Neural cell (in vitro differentiated cells): Measurements from ENCODE around the gene MYL7. TPM values are rescaled to one million over a fixed set of nuclear protein-coding genes. Genes with fewer than 3 reads are reported as not detected.

Experiments used
- H2AFZ ChIP-seq: fragments of 200-600, 300-800 bp; sonication (generic), shearing (Covaris generic); 2 replicates; pipeline ENCODE4 v1.6.0; 2014; ENCODE audit warnings: low read depth, mild to moderate bottlenecking, antibody characterized with exemption, low read length, moderate library complexity
- H3F3A ChIP-seq: fragments of 200-600 bp; shearing (Covaris generic); 2 replicates; pipeline ENCODE4 v1.6.1; 2016; ENCODE audit warnings: mild to moderate bottlenecking, moderate library complexity, mixed read lengths, antibody characterized with exemption, low read length; ENCODE audit not compliant: insufficient read depth, poor library complexity, severe bottlenecking
- H3K27ac ChIP-seq: fragments of 200-600, 300-800 bp; sonication (generic), shearing (Covaris generic); 2 replicates; pipeline ENCODE4 v1.5.1; 2014; ENCODE audit warnings: mild to moderate bottlenecking, low read length, moderate library complexity
- H3K27me3 ChIP-seq: fragments of 300-800, 200-600 bp; sonication (generic), shearing (Covaris generic); 2 replicates; pipeline ENCODE4 v1.6.0; 2014; ENCODE audit warnings: mild to moderate bottlenecking, low read depth, low read length, moderate library complexity; ENCODE audit not compliant: insufficient read depth
- H3K36me3 ChIP-seq: fragments of 300-800, 200-600 bp; sonication (generic), shearing (Covaris generic); 2 replicates; pipeline ENCODE4 v1.5.1; 2014; ENCODE audit warnings: mild to moderate bottlenecking, antibody characterized with exemption, low read length, moderate library complexity; ENCODE audit not compliant: insufficient read depth
- H3K4me2 ChIP-seq: fragments of 300-800, 200-600 bp; sonication (generic), shearing (Covaris generic); 2 replicates; pipeline ENCODE4 v1.6.0; 2014; ENCODE audit warnings: mild to moderate bottlenecking, low read length
- H3K4me3 ChIP-seq: fragments of 300-800, 200-600 bp; sonication (generic), shearing (Covaris generic); 2 replicates; pipeline ENCODE4 v1.5.1; 2014; ENCODE audit warnings: mild to moderate bottlenecking, low read length, moderate library complexity
- H3K79me2 ChIP-seq: fragments of 200-600 bp; shearing (Covaris generic); replicated peaks from 2 replicates; pipeline ENCODE4 v1.6.0; 2014; ENCODE audit warnings: mild to moderate bottlenecking, low read length, moderate library complexity; ENCODE audit not compliant: insufficient read depth
- H3K9ac ChIP-seq: fragments of 300-800, 200-600 bp; sonication (generic), shearing (Covaris generic); 2 replicates; pipeline ENCODE4 v1.6.1; 2016; ENCODE audit warnings: mild to moderate bottlenecking, low read length, mixed read lengths
- H3K9me2 ChIP-seq: fragments of 200-600 bp; shearing (Covaris generic); 2 replicates; pipeline ENCODE4 v1.6.1; 2016; ENCODE audit warnings: mild to moderate bottlenecking, low read length, mixed read lengths; ENCODE audit not compliant: insufficient read depth
- H3K9me3 ChIP-seq: fragments of 200-600, 300-800 bp; sonication (generic), shearing (Covaris generic); 2 replicates; pipeline ENCODE4 v1.6.1; 2016; ENCODE audit warnings: mild to moderate bottlenecking, mixed run types, low read length, moderate library complexity, mixed read lengths
- H4K20me1 ChIP-seq: fragments of 200-600 bp; shearing (Covaris generic); 2 replicates; pipeline ENCODE4 v1.6.1; 2016; ENCODE audit warnings: mild to moderate bottlenecking, mixed run types; ENCODE audit not compliant: insufficient read depth
- EP300 ChIP-seq: fragments of 450-650 bp; conservative IDR thresholded peaks from 2 replicates; pipeline ENCODE4 v1.6.1; 2014; ENCODE audit warnings: antibody characterized with exemption, mild to moderate bottlenecking, moderate library complexity; ENCODE audit not compliant: poor library complexity, severe bottlenecking
- EZH2 ChIP-seq: fragments of 200-600, 300-800 bp; shearing (Covaris generic), sonication (generic); IDR thresholded peaks from 2 replicates; pipeline ENCODE4 v1.6.1; 2014; ENCODE audit warnings: antibody characterized with exemption, low read length, borderline replicate concordance, mild to moderate bottlenecking; ENCODE audit not compliant: insufficient read depth, poor library complexity, severe bottlenecking
- MXI1 ChIP-seq: fragments of 450-650 bp; conservative IDR thresholded peaks from 2 replicates; pipeline ENCODE4 v1.6.1; 2014; ENCODE audit warnings: antibody characterized with exemption, mild to moderate bottlenecking; ENCODE audit not compliant: poor library complexity, severe bottlenecking
- POLR2AphosphoS5 ChIP-seq: IDR thresholded peaks from 2 replicates; pipeline ENCODE4 v1.6.1; 2012
- RAD21 ChIP-seq: fragments of 450-650 bp; conservative IDR thresholded peaks from 2 replicates; pipeline ENCODE4 v1.6.1; 2014; ENCODE audit warnings: antibody characterized with exemption, mild to moderate bottlenecking, moderate library complexity
- SMC3 ChIP-seq: fragments of 450-650 bp; conservative IDR thresholded peaks from 2 replicates; pipeline ENCODE4 v1.6.1; 2014; ENCODE audit warnings: antibody characterized with exemption, mild to moderate bottlenecking, moderate library complexity; ENCODE audit not compliant: poor library complexity
- TAF1 ChIP-seq: IDR thresholded peaks from 2 replicates; pipeline ENCODE4 v1.6.1; 2012; ENCODE audit warnings: low read depth
- polyA plus RNA-seq: library from polyadenylated mRNA; depleted of rRNA; stranded (reverse); fragments of >200 nt; gene quantifications from 2 replicates; pipeline ENCODE4 v1.2.3, GENCODE V29; 2014
- TF ChIP-seq, protein P1 (sequence below): IDR thresholded peaks from 2 replicates; pipeline ENCODE4 v1.6.1; 2012; ENCODE audit warnings: borderline replicate concordance
- TF ChIP-seq, protein P2 (sequence below): fragments of 450-650 bp; IDR thresholded peaks from 2 replicates; pipeline ENCODE4 v1.5.1; 2014; ENCODE audit warnings: antibody characterized with exemption, mild to moderate bottlenecking, moderate library complexity; ENCODE audit not compliant: poor library complexity, severe bottlenecking

Gene MYL7
- polyA plus RNA-seq, 1 donor from 2014 or later: 0.76 TPM

DNA sequence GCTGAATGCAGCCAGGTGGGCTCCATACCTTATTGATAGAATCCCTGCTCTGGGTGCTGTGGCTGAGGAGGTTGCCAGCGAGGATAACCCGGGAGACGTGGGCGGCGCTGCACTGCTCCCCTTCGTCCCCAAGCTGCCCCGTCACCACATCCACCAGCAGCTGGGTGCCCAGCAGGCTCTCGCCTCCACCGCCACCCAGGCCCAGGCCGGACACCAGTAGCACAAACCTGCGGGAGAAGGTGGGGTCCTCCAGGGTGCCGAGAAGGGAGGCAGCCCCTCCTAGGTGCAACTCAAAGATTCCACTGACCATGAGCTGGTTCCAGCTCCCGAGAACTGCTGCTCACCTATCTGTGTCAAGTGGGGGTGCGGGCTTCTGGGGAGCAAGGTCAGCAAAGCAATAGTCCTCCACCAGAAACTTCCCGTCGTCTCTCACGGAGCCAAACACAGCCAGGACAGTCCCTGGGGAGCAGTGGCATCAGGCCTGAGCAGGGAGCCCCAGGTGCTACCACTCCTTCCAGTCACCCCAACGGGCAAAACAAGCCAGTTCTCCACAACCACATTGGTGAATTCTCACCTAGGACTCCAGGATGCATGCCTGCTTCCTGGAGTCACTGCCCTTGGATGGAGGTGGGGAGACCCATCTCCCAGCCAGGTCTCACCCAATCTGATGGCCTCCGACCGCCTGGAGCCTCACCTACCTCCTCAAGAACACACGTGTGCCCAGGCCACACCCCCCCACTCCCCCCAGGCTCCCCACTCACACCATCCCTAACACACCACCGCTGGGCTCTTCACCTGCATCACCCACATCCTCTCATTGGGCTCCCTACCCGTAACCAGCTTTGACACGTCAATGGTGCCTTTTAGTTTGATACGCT is 24.1 kb downstream of the MYL7 start:
- no peaks in the 10 kb centered on the region for H3K36me3 ChIP-seq
- no peaks in the 10 kb centered on the region for H4K20me1 ChIP-seq
- H3K9ac ChIP-seq: no peak overlapping the region
- no peak overlapping the region for H3K4me2 ChIP-seq
- no peak overlapping the region for H3K4me3 ChIP-seq
- H3K79me2 ChIP-seq: peaks cover 4% of the 10 kb centered on the region
- TF ChIP-seq, protein P1, sequence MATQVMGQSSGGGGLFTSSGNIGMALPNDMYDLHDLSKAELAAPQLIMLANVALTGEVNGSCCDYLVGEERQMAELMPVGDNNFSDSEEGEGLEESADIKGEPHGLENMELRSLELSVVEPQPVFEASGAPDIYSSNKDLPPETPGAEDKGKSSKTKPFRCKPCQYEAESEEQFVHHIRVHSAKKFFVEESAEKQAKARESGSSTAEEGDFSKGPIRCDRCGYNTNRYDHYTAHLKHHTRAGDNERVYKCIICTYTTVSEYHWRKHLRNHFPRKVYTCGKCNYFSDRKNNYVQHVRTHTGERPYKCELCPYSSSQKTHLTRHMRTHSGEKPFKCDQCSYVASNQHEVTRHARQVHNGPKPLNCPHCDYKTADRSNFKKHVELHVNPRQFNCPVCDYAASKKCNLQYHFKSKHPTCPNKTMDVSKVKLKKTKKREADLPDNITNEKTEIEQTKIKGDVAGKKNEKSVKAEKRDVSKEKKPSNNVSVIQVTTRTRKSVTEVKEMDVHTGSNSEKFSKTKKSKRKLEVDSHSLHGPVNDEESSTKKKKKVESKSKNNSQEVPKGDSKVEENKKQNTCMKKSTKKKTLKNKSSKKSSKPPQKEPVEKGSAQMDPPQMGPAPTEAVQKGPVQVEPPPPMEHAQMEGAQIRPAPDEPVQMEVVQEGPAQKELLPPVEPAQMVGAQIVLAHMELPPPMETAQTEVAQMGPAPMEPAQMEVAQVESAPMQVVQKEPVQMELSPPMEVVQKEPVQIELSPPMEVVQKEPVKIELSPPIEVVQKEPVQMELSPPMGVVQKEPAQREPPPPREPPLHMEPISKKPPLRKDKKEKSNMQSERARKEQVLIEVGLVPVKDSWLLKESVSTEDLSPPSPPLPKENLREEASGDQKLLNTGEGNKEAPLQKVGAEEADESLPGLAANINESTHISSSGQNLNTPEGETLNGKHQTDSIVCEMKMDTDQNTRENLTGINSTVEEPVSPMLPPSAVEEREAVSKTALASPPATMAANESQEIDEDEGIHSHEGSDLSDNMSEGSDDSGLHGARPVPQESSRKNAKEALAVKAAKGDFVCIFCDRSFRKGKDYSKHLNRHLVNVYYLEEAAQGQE: no peak
- TF ChIP-seq MXI1: no peak
- TF ChIP-seq EP300: no peak
- TF ChIP-seq SMC3: no peak
- TF ChIP-seq RAD21: no peak
- TF ChIP-seq, protein P2, sequence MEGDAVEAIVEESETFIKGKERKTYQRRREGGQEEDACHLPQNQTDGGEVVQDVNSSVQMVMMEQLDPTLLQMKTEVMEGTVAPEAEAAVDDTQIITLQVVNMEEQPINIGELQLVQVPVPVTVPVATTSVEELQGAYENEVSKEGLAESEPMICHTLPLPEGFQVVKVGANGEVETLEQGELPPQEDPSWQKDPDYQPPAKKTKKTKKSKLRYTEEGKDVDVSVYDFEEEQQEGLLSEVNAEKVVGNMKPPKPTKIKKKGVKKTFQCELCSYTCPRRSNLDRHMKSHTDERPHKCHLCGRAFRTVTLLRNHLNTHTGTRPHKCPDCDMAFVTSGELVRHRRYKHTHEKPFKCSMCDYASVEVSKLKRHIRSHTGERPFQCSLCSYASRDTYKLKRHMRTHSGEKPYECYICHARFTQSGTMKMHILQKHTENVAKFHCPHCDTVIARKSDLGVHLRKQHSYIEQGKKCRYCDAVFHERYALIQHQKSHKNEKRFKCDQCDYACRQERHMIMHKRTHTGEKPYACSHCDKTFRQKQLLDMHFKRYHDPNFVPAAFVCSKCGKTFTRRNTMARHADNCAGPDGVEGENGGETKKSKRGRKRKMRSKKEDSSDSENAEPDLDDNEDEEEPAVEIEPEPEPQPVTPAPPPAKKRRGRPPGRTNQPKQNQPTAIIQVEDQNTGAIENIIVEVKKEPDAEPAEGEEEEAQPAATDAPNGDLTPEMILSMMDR: no peak
- TF ChIP-seq POLR2AphosphoS5: no peak
- no peak for TF ChIP-seq EZH2
- no peak for TF ChIP-seq TAF1
- H2AFZ ChIP-seq: no peak overlapping the region
- no peaks in the 10 kb centered on the region for H3K9me2 ChIP-seq
- no peaks in the 10 kb centered on the region for H3K9me3 ChIP-seq
- no peak overlapping the region for H3K27ac ChIP-seq
- no peaks in the 10 kb centered on the region for H3F3A ChIP-seq
- no peaks in the 10 kb centered on the region for H3K27me3 ChIP-seq

DNA sequence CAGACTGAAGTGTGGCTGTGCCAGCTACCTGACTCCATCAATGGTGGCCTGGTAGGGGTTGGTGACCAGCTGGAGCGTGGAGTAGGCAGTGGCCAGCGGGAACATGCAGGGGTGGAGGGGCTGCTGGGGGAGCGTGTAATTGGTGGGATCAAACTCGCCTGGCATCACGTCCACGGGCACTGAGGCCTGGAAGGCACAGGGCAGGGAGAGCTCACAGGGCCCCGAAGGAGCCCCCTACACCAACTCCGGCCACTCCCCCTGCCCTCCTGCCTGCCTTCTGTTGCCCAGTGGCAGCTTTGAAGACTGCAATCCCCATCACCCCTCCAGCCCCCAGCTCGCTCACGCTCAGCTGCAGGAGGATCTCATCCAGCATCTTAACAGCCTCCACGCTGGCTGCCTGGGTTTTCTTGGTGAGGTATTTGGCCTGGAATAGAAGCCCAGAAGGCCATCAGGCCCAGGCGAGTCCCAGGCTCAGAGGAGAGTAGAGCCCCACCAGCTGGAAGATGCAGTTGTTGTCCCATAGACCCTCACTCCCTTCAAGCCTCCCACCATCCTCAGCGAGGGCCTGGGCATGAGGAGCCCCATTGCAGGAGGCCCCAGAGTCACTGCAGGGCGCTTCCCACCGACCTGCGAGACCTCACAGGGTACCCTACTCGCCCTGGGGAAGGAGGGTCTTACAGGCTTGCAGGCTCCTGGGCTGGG is 24.9 kb downstream of the MYL7 start:
- Histone ChIP-seq H3K27ac (no peak overlapping the region), H4K20me1 (no peaks in the 10 kb centered on the region), H3F3A (no peaks in the 10 kb centered on the region), H3K27me3 (no peaks in the 10 kb centered on the region), H3K9me3 (no peaks in the 10 kb centered on the region), H3K79me2 (no peaks in the 10 kb centered on the region), H3K4me3 (no peak overlapping the region), H3K36me3 (no peaks in the 10 kb centered on the region), H3K9me2 (no peaks in the 10 kb centered on the region), H3K4me2 (no peak overlapping the region), H2AFZ (no peak overlapping the region), H3K9ac (no peak overlapping the region)
- TF ChIP-seq, protein P2: no peak
- TF ChIP-seq RAD21 (no peak), TAF1 (no peak), SMC3 (no peak), POLR2AphosphoS5 (no peak), EP300 (no peak), EZH2 (no peak), MXI1 (no peak)
- TF ChIP-seq, protein P1: no peak
